ENCODE measurements around the gene FBXL7.

GRCh38 chr5:15577132-15577531 is 77.2 kb downstream of the FBXL7 start:
- TF ChIP-seq, protein P1, sequence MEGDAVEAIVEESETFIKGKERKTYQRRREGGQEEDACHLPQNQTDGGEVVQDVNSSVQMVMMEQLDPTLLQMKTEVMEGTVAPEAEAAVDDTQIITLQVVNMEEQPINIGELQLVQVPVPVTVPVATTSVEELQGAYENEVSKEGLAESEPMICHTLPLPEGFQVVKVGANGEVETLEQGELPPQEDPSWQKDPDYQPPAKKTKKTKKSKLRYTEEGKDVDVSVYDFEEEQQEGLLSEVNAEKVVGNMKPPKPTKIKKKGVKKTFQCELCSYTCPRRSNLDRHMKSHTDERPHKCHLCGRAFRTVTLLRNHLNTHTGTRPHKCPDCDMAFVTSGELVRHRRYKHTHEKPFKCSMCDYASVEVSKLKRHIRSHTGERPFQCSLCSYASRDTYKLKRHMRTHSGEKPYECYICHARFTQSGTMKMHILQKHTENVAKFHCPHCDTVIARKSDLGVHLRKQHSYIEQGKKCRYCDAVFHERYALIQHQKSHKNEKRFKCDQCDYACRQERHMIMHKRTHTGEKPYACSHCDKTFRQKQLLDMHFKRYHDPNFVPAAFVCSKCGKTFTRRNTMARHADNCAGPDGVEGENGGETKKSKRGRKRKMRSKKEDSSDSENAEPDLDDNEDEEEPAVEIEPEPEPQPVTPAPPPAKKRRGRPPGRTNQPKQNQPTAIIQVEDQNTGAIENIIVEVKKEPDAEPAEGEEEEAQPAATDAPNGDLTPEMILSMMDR (IDR thresholded peaks at IDR 0.05 in 8 of 11, conservative IDR thresholded peaks at IDR 0.05 in 3 of 11) = no peak
- TF ChIP-seq POLR2AphosphoS5 (IDR thresholded peaks at IDR 0.05) = no peak

Measured in spleen (tissue), 7 donors.